GM18861 (cell line): ENCODE data around the gene MICAL2.
"Not testable (repeated sequence)": the region's sequence is repeated elsewhere in the genome, so short reads cannot be mapped to it uniquely, and the experiment has no call there.

ENCODE experiments used
- ATAC-seq: cut with Tn5 transposase; IDR thresholded peaks from one replicate; pipeline ENCODE4 v1.9.1; 2021; ENCODE audit not compliant: unreplicated experiment

MICAL2 gene

DNA sequence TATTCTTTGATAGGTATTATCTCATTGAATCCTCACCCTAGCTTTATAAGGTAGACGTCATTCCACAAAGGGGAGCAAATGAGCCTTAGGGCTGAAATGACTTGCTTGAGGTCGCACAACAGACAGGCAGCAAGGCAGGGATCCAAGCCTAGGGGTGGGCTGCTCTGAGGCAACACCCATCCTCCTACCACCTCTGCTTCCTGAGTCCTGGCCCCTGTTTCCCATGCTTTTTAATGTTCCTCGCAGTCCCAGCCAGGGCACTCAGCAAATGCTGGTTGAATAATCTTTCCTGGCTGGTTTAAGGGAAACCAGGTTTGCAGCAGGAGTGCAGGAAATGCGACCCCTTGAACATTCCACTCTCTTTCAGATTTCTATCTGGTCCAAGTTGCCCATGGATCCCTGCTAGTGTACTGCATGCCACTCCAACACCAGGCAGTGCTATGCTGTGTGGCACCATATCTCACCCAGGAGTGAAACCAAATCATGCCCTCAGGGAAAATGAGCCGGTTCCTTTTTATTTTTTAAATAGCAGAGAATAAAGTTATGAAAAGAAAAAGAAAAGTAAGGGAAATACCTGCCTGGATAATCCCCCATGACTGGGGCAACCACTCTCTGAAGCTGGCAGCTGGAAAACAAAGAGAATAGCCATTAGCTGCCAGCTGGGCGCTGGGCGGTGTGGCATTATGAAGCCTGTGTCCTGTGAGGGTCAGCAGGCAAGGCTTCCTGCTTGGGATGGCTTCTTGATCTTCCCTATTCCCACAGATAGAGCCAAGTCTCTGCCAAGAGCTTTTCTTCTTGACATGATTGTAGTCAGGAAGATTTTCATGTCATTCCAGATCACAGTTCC is 21.8 kb downstream of the MICAL2 start:
- ATAC-seq, result no peak

DNA sequence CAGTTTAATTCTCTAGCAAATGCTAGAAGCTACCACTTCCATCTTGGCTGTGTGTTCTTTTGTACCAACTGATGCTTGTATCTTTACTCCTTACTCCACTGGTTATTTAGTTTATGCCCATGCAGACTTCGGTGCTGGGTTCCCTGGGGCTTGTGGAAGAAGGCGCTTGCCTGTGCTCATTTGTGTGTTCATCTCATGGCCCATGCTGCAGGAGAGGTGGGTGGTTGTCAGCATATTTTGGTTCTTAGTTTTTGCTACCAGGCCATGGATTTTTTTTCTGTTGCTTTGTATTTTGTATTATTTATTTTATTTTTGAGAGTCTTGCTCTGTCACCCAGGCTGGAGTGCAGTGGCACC is 22.4 kb downstream of the MICAL2 start:
- no peak for ATAC-seq

DNA sequence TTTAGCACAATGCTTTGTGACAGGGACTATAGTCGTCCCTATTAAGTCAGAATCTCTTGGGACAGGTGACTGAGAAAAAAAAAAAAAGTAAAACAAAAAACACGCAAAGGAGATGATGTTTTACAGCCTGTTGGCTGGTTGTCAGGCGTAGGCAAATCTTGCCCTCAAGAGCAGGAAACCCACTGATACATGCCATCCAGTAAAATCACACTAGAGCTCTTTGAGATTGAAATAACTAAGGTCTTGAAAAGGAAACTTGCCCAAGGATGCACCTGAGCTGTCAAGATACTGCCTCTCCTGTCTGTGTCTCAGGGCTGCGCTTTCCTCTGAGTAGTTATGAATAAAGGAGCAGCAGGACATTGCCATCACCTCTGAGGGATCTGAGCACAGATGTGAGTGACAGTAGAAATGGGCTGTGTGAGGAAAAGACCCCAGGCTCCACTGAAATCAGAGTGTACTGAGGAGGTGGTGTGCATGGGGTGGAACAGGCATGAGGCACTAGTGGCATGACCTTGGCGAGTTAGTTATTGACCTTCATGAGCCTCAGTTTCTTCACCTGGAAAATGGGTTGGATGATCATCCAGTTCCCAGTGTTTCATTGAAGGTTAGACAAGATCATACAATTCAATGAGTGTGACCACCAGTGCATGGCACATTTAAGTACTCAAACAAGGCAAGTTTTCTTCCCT is 23.3 kb downstream of the MICAL2 start:
- no peak for ATAC-seq

DNA sequence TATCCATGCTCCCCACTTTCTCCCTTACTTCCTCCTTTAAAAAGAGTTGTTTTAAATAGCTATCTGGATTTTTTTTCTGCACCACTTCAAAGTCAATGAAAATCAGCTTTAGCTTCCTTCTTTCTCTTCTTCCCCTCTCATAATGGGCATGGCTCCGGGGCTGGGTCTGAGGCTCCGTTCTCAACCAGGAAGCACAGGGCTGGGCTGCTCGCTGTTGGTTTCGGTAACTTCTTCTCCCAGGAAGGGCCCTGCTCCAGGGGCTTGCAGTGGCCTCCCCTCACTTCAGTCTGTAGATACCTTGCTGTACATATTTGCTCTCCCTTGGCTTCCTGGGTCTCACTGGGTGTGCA is 23.8 kb downstream of the MICAL2 start:
- no peak for ATAC-seq

DNA sequence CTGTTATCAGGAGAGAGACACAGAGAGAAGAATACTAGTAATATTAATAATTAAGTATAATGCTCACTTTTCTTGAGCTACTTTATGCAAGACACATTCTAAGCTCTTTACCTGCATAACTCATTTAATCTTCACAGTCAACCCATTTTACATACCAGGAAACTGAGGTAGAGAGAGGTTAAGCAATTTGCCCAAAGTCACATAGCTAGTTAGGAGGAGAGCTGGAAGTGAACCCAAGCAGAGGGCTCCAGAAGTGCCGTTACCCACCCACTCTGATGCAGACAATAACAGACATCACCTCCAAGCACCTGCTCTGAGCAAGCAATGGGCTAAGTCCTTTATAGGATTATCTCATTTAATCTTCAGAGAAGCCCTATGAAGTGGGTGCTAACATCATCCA is 24.8 kb downstream of the MICAL2 start:
- ATAC-seq, result no peak

DNA sequence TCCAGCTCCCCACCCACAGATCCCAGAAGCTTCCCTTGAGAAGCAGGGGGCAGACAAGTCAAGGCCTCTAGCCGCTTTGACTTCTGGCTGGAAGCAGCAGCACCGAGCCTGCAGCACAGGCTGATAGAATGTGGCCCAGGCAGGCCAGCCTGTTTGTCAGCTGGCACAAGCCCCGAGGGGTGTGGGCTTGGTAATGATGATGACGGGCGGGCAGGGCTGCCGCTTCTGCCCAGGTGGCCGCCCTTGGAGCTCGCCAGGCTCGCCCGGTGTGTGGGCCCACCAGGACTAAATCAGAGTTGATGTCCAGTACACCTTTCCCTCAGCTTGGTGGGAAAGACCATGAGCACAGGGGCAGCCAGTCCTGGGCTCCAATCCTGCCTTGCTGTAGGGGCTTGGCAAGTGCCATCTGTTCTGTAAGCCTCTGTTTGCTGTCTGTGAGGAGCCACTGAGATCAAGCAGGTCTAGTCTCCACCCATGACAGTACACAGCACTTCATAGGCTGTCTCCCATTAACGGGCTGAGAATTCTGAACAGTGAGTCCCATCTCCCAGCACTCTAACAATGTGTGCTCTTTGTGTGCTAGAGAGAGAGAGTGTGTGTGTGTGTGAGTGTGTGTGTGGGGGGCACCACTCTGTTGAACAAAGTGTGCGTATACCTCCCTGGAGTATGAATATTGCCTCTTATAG is 26.8 kb downstream of the MICAL2 start:
- no peak for ATAC-seq

DNA sequence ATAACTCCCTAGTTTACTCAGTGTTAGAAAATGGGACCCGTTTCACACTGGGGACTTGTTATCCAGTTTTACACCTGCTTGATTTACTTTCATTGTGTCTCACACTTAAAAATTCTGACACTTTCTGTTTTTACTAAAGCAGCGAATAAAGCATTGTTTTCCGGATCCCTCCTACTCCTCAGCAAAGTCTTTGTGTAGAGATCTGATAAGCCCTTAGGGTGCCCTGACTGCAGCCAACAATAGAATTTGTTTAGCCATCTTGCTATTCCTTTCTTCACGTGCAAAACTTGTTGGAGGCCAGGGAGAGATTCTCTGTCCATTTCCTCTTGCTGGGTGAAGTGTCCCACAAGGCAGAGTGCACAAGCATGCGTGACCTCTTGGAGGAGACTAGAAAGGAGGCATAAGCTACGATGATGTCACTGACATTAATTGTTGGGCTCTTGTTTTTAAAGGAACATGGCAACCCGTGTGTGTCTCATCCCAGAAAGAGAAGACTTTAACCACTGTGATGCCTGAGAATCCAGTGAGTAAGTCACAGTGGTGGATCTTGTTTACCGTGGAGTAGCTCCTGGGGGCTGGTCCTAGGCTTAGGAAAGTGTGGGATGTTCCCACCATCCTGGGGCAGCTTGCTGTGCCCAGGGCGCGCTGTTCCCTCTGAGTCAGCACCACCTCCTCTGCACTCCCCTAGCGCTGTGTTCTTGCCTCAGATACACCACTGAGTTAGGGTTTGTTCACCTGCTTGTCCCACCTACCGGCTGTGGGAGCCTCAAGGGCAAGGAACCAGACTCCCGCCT is 27.7 kb downstream of the MICAL2 start:
- ATAC-seq, result no peak

DNA sequence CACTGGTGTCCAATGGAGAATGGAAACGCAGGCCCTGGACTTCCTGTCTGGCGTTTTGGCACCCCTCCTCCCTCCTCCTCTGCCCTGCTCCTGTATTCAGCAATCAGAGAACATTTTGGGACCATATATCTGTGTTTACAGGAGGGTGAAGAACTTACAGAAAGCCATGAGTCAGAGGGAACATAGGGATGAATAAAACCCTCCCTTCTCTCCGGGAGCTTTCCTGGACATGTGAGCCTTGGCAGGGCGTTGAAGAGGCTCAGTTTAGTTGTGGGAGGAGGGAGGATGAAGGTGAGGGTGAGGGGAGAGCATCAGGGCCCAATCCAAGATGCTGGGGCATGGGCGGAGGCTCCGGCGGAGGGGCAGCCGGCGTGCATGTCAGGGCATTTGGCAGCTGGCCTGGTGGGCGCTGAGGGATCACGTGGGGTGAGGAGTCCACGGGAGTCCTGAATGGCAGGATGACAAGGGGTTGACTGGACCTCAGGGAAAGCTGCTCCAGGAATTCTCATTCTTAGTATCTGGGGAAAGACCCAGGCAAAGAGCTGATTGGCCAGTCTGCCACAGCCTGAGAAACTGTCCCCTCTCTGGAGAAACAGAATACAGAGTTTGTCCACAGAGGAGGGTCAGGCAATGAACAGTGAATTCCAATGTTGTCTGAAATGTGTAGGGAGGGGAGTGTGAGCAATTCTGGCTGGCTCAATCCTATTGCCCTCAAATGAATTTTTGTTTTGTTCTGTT is 28.9 kb downstream of the MICAL2 start:
- no peak for ATAC-seq

DNA sequence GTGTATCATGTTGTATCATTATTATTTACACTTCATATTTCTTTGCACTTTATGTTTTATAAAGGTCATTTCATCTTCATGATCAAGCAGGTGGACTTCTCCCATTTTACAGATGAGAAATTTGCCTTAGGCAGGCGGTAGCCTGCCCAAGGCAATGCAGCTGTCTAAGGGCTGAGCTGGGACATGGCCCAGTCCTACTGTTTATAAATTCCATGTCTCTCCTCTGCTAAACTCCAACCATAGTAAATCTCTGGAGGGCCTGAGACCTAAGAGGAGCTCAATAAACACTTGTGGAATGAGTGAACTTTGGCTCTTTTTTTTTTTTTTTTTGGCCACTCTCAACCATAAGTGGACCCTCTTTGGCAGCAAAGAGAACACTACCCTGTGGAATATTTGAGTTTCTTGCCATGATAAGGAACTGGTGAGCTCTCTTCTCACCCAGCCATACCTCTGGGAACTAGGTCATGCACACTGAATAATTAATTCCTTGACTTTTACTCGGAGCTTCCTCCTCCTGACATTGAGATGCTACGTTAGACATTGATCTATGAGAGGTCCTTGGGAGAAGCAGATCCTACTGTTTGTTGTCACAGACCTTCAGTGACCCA is 29.9 kb downstream of the MICAL2 start:
- ATAC-seq, result no peak

DNA sequence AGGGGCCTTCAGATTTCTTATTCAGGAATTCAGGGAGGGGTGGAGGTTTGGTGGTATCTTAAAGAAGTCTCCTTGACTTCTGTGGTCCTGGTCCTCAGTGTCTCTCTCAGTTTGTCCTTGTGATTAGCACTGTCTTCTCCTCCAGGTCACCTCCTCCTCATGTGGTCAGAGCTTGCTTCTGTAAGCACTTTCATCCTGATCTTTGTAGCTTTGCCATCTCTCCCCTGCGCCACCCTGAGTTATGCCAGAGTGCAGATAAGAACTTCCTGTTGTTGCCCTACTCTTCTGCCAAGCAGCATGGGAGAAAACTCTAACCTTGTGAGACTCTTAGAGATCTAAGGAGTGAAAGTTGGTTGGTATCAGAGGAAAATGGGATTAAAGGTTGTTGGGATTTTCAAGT is 30.9 kb downstream of the MICAL2 start:
- ATAC-seq, result no peak

DNA sequence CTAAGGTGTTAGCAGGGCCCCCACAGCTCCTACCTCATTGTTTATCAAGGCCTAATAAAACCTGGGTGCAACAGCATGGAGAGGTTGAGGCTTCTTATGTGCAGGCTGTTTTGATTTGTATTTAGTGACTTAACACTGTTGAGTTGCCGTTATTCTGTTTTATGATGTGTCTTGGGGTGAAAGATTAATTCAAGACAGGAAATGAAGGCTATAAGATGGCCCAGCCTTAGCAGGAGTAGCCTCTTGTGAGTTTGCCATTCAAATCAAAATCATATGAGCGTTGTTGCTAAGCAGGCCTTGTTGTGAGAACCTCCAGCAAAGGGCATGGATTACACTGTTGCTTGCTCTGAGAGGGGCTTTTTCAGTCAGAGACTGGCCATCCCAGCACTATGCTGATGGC is 31.8 kb downstream of the MICAL2 start:
- no peak for ATAC-seq

DNA sequence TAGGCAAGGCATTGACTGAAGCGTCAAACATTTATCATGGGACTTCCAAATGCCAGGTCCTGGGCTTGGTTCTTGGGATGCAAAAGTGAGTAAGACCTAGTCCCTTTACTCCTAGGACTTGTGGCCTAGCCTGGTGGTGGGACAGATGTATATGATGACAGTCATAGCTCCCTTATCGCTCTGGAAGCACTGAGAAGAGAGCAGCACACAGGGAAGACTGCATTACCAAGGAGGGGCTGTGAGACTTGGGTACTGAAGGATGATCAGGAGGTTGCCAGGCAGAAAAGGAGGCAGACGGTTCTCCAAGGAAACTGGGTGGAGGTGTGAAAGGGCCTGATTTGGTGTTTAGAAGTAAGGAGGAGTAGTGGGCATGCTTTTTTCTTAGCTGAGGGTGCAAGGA is 32.5 kb downstream of the MICAL2 start:
- no peak for ATAC-seq

DNA sequence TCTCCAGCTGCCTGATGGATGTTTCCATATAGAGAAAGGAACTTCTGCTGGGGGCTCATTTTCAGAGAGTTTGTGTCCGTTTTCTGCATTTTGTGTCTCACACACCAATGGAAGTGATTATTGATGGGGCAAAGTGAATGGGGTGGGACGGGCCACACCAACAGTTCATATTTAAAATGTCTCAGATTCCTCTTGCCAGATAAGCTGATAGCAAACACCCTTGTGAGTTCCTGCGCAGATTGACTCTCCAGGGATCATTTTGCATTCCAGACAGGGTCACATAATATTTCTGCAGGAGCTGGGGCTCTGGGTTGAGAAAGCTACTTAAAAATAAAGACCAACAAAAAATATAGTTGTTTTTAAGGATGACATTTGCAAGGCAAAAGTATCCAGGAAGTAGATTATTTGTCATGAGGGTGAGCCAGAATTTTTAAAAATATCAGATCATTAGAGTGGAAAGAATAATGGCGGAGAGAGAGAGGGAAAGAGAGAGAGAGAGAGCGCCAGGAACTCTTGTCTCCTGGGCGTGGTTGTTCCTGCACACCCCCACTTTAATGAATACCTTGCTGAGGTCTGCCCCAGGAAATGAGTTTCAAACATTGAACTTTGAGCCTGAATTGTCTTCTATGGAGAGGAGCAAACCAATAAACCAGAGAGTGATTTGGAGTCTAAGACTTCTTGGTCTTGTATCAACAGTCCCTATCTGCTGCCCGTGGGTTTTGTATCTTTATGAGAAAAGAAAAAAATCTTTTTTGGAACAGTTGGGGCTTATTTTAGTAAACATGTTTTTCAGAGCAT is 33.3 kb downstream of the MICAL2 start:
- ATAC-seq, result no peak

DNA sequence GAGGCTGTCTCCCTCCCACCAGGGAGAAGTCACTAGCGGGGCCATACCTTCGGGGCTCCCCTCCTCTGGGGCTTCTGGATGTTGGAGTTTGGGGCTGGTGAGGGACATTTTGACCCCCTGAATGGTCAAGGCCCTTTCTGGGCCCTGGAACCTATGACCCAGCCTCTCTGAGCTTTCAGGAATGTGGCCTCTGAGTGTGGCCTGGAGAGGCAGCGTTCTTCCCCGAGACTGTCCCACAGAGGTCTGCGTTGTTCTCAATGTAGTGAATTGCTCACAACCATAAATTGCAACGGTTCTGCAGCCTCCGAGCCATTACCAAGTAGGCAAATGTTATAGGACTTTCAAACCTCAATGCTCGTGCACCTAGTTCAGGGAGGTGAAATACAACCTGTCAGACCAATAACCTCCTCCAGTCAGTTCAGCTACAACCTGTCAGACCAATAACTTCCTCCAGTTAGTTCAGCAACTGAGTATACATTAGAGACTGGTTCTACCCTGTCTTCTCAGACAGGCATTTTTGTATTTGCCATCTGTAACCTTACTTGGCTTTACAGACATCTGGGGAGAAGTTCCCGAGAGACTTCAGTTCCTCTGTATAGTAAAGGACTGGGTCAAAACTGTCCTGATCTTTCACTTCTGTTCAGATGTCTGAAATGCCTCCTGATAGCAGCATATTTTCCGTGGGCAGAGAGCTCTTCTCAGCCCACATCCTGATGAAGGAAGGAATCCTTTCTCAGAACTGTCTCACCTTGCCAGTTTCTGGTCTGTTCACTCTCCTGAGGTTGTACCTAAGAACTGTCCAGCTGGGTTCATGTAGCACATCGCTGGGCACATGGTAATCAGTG is 34.2 kb downstream of the MICAL2 start:
- ATAC-seq, result no peak

DNA sequence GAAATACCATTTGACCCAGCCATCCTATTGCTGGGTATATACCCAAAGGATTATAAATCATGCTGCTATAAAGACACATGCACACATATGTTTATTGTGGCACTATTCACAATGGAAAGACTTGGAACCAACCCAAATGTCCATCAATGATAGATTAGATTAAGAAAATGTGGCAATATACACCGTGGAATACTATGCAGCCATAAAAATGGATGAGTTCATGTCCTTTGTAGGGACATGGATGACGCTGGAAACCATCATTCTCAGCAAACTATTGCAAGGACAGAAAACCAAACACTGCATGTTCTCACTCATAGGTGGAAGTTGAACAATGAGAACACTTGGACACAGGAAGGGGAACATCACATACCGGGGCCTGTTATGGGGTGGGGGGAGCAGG is 36.3 kb downstream of the MICAL2 start:
- not testable (repeated sequence) for ATAC-seq

DNA sequence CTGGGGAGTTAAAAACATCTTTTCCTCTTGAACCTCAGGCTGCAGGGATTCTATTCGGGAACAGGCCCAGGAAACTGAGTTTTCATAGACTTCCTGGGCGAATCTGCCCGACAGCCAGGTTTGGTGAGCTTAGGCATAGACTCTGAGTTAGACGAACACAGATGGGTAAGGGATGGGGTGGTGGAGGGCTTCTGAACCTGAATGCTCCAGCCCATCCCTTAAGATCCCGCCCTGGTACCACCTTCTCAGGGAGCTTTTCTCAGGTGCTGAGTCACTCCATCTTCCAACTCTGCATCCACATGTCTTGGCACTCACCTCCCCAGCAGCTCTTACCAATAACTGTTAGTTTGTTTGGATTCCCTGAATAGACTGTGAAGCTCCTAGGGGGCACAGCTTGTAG is 37.4 kb downstream of the MICAL2 start:
- ATAC-seq, result no peak

DNA sequence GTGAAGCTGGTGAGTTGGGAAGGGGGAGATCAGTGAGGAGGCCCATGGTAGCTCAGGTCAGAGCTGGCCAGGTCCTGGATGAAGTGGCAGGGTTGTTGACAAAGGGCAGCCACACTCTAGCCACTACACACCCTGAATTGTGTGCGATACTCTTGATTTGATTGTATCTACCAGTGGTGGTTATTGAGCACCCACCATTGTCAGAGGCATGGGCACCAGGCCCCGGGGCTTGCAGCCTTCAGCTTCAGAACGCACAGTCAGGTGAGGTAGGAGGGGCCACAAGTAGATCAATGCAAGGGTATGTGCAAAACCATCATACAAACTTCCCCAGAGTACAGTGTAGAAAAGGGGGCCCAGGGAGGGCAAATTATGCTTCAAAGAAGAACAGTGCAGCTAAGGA is 38.1 kb downstream of the MICAL2 start:
- ATAC-seq, result no peak

DNA sequence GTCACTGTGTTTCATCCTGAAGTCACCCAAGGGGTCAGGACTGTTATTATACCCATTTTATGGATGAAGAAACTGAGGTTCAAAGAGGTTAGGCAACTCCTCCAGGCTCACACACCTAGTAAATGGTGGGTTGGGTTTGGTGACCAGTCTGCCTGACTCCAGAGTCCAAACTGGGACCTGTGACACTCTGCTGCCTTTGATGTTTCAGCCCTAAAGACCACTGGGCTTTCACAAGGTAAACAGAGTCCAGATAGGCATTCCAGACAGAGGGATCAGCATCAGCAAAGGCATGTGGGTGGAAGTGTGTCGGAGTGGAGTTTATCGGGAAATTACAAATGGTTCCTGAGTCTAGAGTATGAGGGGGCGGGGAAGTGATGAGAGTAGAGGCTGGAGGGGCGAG is 38.5 kb downstream of the MICAL2 start:
- ATAC-seq, result no peak
